GM18870 (cell line): ENCODE results near the gene NOTCH1.
"Not testable (repeated sequence)": the region's sequence is repeated elsewhere in the genome, so short reads cannot be mapped to it uniquely, and the experiment has no call there.

Source experiments
- ATAC-seq: cut with Tn5 transposase; IDR thresholded peaks from one replicate; pipeline ENCODE4 v1.9.1; 2021; ENCODE audit warnings: moderate library complexity; ENCODE audit not compliant: unreplicated experiment

NOTCH1 gene

GRCh38 chr9:136565086-136565714, 19.4 kb upstream of the NOTCH1 start:
- ATAC-seq, result no peak

- no peak for ATAC-seq
Observed at GRCh38 chr9:136564379-136564988, 18.6 kb upstream of the NOTCH1 start.

- ATAC-seq, result no peak
Observed at GRCh38 chr9:136563646-136564325, 17.9 kb upstream of the NOTCH1 start.

- ATAC-seq, result no peak
Observed at GRCh38 chr9:136562746-136563495, 17.1 kb upstream of the NOTCH1 start.

GRCh38 chr9:136561779-136562178, 15.9 kb upstream of the NOTCH1 start:
- no peak for ATAC-seq

GRCh38 chr9:136560586-136560985, 14.7 kb upstream of the NOTCH1 start:
- no peak for ATAC-seq

- not testable (repeated sequence) for ATAC-seq
Observed at GRCh38 chr9:136559371-136559770, 13.5 kb upstream of the NOTCH1 start.

- ATAC-seq, result not testable (repeated sequence)
Observed at GRCh38 chr9:136558846-136559245, 13.0 kb upstream of the NOTCH1 start.

GRCh38 chr9:136558373-136558772, 12.5 kb upstream of the NOTCH1 start:
- no peak for ATAC-seq

- no peak for ATAC-seq
Observed at GRCh38 chr9:136557036-136557435, 11.2 kb upstream of the NOTCH1 start.

GRCh38 chr9:136556166-136556565, 10.3 kb upstream of the NOTCH1 start:
- ATAC-seq, result no peak

- no peak for ATAC-seq
Observed at GRCh38 chr9:136554870-136555269, 9.0 kb upstream of the NOTCH1 start.

- no peak for ATAC-seq
Observed at GRCh38 chr9:136553581-136553980, 7.7 kb upstream of the NOTCH1 start.

GRCh38 chr9:136552117-136552703, 6.4 kb upstream of the NOTCH1 start:
- no peak for ATAC-seq

- no peak for ATAC-seq
Observed at GRCh38 chr9:136551401-136552116, 5.7 kb upstream of the NOTCH1 start.

- ATAC-seq, result no peak
Observed at GRCh38 chr9:136550439-136551289, 4.8 kb upstream of the NOTCH1 start.

- no peak for ATAC-seq
Observed at GRCh38 chr9:136549010-136549980, 3.4 kb upstream of the NOTCH1 start.

GRCh38 chr9:136547508-136548215, 1.8 kb upstream of the NOTCH1 start:
- no peak for ATAC-seq
